Breast epithelium (tissue), 3 donors: Measurements from ENCODE around the gene FTO.
"Not testable (repeated sequence)": the region's sequence is repeated elsewhere in the genome, so short reads cannot be mapped to it uniquely, and the experiment has no call there.

ENCODE experiments used
- CTCF ChIP-seq, 3 donors: fragments of 450-650 bp; IDR thresholded peaks; one replicate each; pipeline ENCODE4 v1.5.1; 2016 to 2017; ENCODE audit warnings: antibody characterized with exemption in 3 of 3, mild to moderate bottlenecking in 3 of 3, moderate library complexity in 3 of 3
- POLR2AphosphoS5 ChIP-seq, 3 donors: sonication (generic); formaldehyde crosslinking; IDR thresholded peaks; one replicate each; pipeline ENCODE4 v1.6.1; 2017; ENCODE audit warnings: antibody characterized with exemption in 3 of 3

- not testable (repeated sequence) for TF ChIP-seq CTCF, POLR2AphosphoS5 (IDR thresholded peaks at IDR 0.05)
These were observed 477.9 kb downstream of the FTO start for GRCh38 chr16:54181683-54182329.
